OCI-LY1 (cell line): ENCODE data around the gene RHOBTB3.

Experiments used
- EZH2 ChIP-seq: fragments of 200-600 bp; sonication (generic), shearing (Covaris generic); IDR thresholded peaks from 2 replicates; pipeline ENCODE4 v1.8.0; 2017; ENCODE audit warnings: borderline replicate concordance, mixed run types, mild to moderate bottlenecking, antibody characterized with exemption, low read length, moderate library complexity, mixed read lengths
- TF ChIP-seq, protein P1 (sequence below): fragments of 200-600 bp; sonication (generic), shearing (Covaris generic); IDR thresholded peaks from 2 replicates; pipeline ENCODE4 v1.5.1; 2017; ENCODE audit warnings: mild to moderate bottlenecking, antibody characterized with exemption, low read length, moderate library complexity, mixed read lengths

DNA sequence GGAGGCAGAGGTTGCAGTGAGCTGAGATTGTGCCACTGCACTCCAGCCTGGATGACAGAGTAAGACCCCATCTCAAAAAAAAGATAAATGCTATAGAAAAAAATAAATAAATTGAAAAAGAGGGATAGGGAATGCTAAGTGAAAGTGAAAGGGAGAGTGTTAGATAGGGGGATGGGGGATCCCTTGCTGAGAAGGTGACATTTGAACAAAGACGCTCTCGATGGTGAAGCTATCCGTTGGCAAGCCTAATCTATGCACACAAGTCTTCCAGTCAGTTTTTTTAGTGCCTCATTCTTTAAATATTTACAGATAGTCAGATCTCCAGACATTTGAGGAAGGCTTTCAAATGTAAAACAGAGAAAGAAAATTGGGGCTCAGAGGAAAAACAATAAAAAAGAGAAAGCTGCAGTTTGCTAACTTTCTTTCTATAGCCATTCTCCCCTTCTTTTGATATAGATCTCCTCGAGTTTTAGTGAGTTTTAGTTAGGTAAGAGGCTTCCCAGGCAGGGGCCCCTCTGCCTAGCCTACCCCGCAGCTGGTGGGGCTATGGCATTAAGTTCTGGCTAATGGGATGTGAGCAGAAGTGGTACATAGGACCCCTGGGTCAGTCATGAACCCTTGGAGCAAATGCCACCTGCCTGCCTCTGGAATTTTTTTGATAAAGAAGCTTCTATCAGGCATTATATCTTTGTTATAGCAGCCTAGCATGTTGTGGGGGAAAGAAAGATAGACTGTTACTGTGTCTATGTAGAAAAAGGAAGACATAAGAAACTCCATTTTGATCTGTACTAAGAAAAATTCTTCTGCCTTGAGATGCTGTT, 79.4 kb downstream of the RHOBTB3 start:
- TF ChIP-seq, protein P1, sequence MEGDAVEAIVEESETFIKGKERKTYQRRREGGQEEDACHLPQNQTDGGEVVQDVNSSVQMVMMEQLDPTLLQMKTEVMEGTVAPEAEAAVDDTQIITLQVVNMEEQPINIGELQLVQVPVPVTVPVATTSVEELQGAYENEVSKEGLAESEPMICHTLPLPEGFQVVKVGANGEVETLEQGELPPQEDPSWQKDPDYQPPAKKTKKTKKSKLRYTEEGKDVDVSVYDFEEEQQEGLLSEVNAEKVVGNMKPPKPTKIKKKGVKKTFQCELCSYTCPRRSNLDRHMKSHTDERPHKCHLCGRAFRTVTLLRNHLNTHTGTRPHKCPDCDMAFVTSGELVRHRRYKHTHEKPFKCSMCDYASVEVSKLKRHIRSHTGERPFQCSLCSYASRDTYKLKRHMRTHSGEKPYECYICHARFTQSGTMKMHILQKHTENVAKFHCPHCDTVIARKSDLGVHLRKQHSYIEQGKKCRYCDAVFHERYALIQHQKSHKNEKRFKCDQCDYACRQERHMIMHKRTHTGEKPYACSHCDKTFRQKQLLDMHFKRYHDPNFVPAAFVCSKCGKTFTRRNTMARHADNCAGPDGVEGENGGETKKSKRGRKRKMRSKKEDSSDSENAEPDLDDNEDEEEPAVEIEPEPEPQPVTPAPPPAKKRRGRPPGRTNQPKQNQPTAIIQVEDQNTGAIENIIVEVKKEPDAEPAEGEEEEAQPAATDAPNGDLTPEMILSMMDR = no peak
- no peak for TF ChIP-seq EZH2
